ENCODE data around the gene TDRD1.

The TDRD1 gene

DNA sequence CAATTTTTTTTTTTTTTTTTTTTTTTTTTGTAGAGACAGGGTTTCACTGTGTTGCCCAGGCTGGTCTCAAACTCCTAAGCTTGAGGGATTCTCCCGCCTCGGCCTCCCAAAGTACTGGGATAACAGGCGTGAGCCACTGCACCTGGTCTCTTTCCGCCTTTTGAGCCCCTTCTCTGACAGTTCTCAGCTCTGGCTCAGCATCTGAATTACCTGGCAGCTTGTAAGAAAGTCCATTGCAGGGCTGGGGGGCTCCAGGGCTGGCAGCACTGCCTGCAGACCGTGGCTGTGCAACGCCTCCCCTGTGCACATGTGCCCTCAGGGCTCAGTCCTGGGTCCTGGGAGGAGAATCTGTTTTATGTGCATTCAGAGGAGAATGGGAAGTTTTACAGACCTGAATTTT, 97.5 kb downstream of the TDRD1 start:
- Histone ChIP-seq H3K36me3 (ENCODE audit: control insufficient read depth, insufficient read depth, low read length) (no peaks in the 10 kb centered on the region), H3K4me3 (ENCODE audit: low read depth, low read length) (no peak overlapping the region), H3K4me1 (ENCODE audit: control insufficient read depth, insufficient read depth, low read length) (no peaks in the 10 kb centered on the region; the same call in 1 of the 2 replicates), H3K9me3 (ENCODE audit: control insufficient read depth, insufficient read depth, low read depth, low read length) (no peaks in the 10 kb centered on the region), H3K9ac (ENCODE audit: low read length) (no peak overlapping the region), H3K27me3 (ENCODE audit: control insufficient read depth, insufficient read depth, low read length) (no peaks in the 10 kb centered on the region), H3K27ac (ENCODE audit: low read depth, low read length) (no peak overlapping the region)

DNA sequence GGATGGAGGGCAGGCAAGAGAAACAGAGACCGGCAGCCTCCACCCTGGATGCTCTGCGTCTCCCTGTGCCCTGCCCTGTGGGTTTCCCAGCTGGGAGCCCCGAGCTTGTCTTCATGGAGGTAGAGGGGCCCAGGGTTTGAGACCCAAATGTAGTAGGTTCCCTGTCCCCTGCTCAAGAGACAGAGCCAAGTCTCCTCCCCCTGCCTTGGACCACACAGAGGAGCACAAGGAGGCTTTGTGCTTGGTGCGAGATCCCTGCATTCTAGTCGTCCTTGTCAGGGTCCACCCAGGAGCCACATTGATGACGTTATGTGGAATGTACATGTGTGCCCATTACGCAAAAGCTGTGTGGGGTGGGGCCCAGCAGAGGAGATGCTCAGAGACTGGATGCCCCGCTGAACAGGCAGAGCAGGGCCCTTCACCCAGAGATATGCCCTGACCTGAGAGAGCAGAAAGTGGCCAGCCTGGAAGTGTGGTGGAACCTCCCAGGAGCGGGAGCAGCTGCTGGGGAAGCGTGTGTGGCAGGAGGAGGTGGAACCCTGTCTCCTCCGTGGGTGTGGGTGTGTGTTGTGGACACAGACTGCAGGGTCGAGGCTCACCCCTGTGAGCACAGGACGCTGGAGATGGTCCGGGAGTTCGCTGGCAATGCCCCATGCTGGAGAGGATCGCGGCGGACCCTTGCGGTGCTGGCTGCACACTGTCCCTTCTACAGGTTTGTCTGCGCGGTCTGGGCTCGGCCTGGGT, 99.2 kb downstream of the TDRD1 start:
- no peaks in the 10 kb centered on the region; the same call in 1 of the 2 replicates for H3K4me1 ChIP-seq (ENCODE audit: control insufficient read depth, insufficient read depth, low read length)
- no peak overlapping the region for H3K4me3 ChIP-seq (ENCODE audit: low read depth, low read length)
- H3K27ac ChIP-seq (ENCODE audit: low read depth, low read length) = no peak overlapping the region
- H3K36me3 ChIP-seq (ENCODE audit: control insufficient read depth, insufficient read depth, low read length) = no peaks in the 10 kb centered on the region
- no peaks in the 10 kb centered on the region for H3K9me3 ChIP-seq (ENCODE audit: control insufficient read depth, insufficient read depth, low read depth, low read length)
- H3K9ac ChIP-seq (ENCODE audit: low read length) = no peak overlapping the region
- H3K27me3 ChIP-seq (ENCODE audit: control insufficient read depth, insufficient read depth, low read length) = no peaks in the 10 kb centered on the region

DNA sequence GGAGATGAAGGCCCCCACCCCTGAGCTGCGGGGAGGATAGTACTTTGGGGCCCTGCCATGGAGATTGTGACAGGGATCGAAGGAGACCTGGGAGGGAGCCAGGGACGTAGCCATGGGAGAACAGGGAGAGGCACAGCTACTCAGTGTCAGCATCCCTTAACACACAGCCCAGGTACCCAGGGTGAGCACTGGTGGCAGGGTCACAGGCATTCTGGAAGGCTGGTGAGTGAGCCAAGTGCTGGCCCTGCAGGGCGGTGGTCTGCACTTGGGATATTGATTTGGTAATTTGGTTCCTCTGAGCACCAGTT, 99.7 kb downstream of the TDRD1 start:
- Histone ChIP-seq H3K27me3 (ENCODE audit: control insufficient read depth, insufficient read depth, low read length) (no peaks in the 10 kb centered on the region), H3K9me3 (ENCODE audit: control insufficient read depth, insufficient read depth, low read depth, low read length) (no peaks in the 10 kb centered on the region), H3K27ac (ENCODE audit: low read depth, low read length) (no peak overlapping the region), H3K36me3 (ENCODE audit: control insufficient read depth, insufficient read depth, low read length) (no peaks in the 10 kb centered on the region), H3K9ac (ENCODE audit: low read length) (no peak overlapping the region), H3K4me3 (ENCODE audit: low read depth, low read length) (no peak overlapping the region), H3K4me1 (ENCODE audit: control insufficient read depth, insufficient read depth, low read length) (no peaks in the 10 kb centered on the region; the same call in 1 of the 2 replicates)

DNA sequence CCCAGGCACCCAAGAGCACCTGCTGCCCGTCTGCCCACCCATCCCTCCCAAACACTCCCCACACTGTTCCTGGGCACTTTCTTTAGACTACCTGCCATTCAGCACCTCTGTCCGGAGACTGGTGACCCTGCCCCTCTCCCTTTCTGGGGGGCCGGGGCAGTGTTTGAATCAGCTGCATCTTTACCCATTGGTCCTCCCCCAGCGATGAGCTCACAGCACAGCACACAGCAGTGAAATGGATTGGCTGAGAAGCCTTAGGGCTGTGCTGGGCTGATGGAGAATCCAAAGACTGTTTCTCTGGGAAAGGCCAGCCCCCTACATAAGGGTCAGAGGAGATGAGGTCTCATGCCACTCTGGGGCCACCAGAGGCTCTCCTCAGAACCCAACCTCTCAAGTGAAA, 100.1 kb downstream of the TDRD1 start:
- no peaks in the 10 kb centered on the region for H3K9me3 ChIP-seq (ENCODE audit: control insufficient read depth, insufficient read depth, low read depth, low read length)
- H3K36me3 ChIP-seq (ENCODE audit: control insufficient read depth, insufficient read depth, low read length) = no peaks in the 10 kb centered on the region
- H3K27ac ChIP-seq (ENCODE audit: low read depth, low read length) = no peak overlapping the region
- H3K27me3 ChIP-seq (ENCODE audit: control insufficient read depth, insufficient read depth, low read length) = no peaks in the 10 kb centered on the region
- H3K9ac ChIP-seq (ENCODE audit: low read length) = no peak overlapping the region
- no peaks in the 10 kb centered on the region; the same call in 1 of the 2 replicates for H3K4me1 ChIP-seq (ENCODE audit: control insufficient read depth, insufficient read depth, low read length)
- no peak overlapping the region for H3K4me3 ChIP-seq (ENCODE audit: low read depth, low read length)

DNA sequence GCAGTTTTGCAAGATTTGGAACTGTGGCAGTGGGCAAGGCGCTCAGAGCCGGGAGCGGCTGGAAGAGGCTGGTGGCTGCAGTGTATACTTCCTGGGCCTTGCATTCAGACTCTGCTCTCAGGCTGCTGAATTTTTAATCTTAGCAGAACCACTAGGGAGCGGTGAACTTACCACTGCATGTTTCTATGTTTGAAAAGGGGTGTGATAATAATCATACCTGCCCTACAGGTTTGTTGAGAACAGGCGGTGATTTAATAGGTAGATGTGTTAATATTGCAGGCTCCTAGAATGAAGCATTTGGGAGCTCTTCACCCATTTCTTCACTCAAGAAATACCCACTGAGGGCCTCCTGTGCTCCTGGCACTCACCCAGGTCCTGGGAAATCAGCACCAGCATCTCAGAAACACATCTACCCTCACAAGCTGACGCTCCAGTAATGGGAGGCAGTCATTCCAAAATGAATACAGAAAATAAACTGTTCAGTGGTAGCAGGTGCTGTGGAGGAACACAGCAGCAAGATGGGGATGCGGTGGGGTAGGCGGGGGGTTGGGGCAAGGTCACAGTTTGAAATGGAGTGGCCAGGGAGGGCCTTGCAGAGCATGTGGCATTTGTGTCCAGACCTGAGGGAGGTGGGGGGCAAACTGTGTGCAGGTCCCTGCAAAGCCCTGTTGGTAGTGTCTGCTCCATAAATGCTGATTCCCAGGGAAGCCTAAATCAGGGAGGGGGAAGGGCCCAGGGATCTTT, 100.9 kb downstream of the TDRD1 start:
- no peaks in the 10 kb centered on the region for H3K27me3 ChIP-seq (ENCODE audit: control insufficient read depth, insufficient read depth, low read length)
- no peaks in the 10 kb centered on the region; the same call in 1 of the 2 replicates for H3K4me1 ChIP-seq (ENCODE audit: control insufficient read depth, insufficient read depth, low read length)
- no peak overlapping the region for H3K9ac ChIP-seq (ENCODE audit: low read length)
- no peak overlapping the region for H3K27ac ChIP-seq (ENCODE audit: low read depth, low read length)
- no peaks in the 10 kb centered on the region for H3K9me3 ChIP-seq (ENCODE audit: control insufficient read depth, insufficient read depth, low read depth, low read length)
- H3K4me3 ChIP-seq (ENCODE audit: low read depth, low read length) = no peak overlapping the region
- no peaks in the 10 kb centered on the region for H3K36me3 ChIP-seq (ENCODE audit: control insufficient read depth, insufficient read depth, low read length)

DNA sequence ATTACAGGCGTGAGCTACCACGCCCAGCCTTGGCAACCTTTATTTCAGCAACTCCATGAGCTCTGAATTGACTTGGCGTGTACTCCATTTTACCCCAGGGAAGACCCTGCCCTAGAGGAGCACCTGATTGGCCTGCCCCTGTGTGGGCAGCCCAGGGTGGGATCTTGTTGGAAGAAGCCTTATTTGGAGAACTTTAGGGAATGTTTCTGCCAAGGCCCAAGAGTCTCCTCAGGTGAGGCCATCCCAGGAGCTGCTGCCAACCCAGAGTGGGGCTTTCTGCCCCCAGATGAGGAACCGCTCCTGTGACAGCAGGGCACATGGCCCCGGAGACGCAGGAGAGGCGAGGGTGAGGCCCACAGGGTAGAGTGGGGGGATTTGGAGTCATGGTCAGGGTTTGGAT, 101.9 kb downstream of the TDRD1 start:
- Histone ChIP-seq H3K9ac (ENCODE audit: low read length) (no peak overlapping the region), H3K4me1 (ENCODE audit: control insufficient read depth, insufficient read depth, low read length) (no peaks in the 10 kb centered on the region; the same call in 1 of the 2 replicates), H3K36me3 (ENCODE audit: control insufficient read depth, insufficient read depth, low read length) (no peaks in the 10 kb centered on the region), H3K27me3 (ENCODE audit: control insufficient read depth, insufficient read depth, low read length) (no peaks in the 10 kb centered on the region), H3K4me3 (ENCODE audit: low read depth, low read length) (no peak overlapping the region), H3K9me3 (ENCODE audit: control insufficient read depth, insufficient read depth, low read depth, low read length) (no peaks in the 10 kb centered on the region), H3K27ac (ENCODE audit: low read depth, low read length) (no peak overlapping the region)

DNA sequence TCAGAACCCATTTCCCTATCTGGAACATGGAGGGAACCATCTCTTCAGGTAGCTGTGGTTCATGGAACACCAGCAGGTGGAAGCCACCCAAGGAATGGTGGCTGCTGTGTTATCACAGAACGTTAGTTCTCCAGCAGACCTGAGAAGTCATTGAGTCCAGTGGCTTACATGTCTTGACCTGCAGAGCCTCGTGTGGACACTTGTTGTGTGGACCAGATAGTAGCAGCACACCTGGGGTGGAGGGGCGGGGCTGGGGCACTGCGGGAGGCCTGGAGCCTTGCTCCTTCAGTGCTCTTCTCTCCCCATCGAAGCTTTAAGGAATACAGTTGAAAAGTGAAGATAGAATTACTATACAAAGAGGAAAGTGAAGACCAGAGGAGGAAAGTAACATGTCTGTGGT, 102.3 kb downstream of the TDRD1 start:
- no peaks in the 10 kb centered on the region for H3K36me3 ChIP-seq (ENCODE audit: control insufficient read depth, insufficient read depth, low read length)
- no peak overlapping the region for H3K9ac ChIP-seq (ENCODE audit: low read length)
- H3K4me1 ChIP-seq (ENCODE audit: control insufficient read depth, insufficient read depth, low read length) = no peaks in the 10 kb centered on the region
- no peaks in the 10 kb centered on the region for H3K27me3 ChIP-seq (ENCODE audit: control insufficient read depth, insufficient read depth, low read length)
- no peak overlapping the region for H3K4me3 ChIP-seq (ENCODE audit: low read depth, low read length)
- no peak overlapping the region for H3K27ac ChIP-seq (ENCODE audit: low read depth, low read length)
- no peaks in the 10 kb centered on the region for H3K9me3 ChIP-seq (ENCODE audit: control insufficient read depth, insufficient read depth, low read depth, low read length)
